ENCODE data around the gene KLF11. TPM values are rescaled to one million over a fixed set of nuclear protein-coding genes. Genes with fewer than 3 reads are reported as not detected.

KLF11 gene
- total RNA-seq = 10 to 100 TPM; 18.8 to 30.6 TPM

DNA sequence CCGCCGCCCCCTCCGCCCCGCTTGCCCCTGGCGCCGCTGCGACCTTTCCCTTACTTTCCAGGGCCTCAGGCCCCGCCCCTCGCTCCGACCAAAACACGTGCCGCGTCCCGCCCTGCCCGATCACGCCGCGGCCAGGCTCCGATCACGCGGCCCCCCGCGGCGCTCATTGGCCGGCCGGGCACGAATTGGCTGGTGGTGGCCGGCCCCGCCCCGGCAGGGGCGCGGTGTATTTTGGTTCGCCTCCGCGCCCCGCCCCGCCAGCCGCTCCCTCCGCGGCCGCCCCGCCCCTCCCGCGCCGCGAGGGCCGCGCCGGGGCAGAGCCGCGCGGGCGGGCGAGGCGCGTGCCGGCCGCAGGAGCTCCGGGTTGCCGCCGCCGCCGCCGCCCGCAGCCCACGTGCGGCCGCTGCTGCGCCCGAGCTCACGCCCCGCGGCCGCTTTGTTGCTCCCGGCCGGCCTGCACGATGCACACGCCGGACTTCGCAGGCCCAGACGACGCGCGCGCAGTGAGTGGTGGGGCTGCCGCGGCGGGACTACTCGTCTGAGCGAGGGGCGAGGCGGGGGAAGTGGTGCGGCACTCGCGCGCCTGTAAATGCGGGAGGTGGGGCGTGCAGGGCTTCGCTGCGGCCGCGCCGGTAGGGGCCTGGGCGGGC is at the start of gene KLF11:
TSS of gene KLF11 (plus strand) at position 295 of the 650 bp plus-strand sequence. CDS start at position 462, 167 bp downstream.
- Histone ChIP-seq H3K9me3 (no peaks in the 10 kb centered on the region), H3K36me3 (peaks cover 24% of the 10 kb centered on the region), H3K27ac (peak within 1 kb of the TSS; percentile 95 to 99), H3K4me1 (peaks cover 0 to 70% of the 10 kb centered on the region in 2 donors), H3K4me3 (peak within 1 kb of the TSS; percentile 64 to 78), H3K27me3 (no peaks in the 10 kb centered on the region)
- DNase-seq (ENCODE audit: low spot score) = peak; percentile 95
- TF ChIP-seq, protein P1, sequence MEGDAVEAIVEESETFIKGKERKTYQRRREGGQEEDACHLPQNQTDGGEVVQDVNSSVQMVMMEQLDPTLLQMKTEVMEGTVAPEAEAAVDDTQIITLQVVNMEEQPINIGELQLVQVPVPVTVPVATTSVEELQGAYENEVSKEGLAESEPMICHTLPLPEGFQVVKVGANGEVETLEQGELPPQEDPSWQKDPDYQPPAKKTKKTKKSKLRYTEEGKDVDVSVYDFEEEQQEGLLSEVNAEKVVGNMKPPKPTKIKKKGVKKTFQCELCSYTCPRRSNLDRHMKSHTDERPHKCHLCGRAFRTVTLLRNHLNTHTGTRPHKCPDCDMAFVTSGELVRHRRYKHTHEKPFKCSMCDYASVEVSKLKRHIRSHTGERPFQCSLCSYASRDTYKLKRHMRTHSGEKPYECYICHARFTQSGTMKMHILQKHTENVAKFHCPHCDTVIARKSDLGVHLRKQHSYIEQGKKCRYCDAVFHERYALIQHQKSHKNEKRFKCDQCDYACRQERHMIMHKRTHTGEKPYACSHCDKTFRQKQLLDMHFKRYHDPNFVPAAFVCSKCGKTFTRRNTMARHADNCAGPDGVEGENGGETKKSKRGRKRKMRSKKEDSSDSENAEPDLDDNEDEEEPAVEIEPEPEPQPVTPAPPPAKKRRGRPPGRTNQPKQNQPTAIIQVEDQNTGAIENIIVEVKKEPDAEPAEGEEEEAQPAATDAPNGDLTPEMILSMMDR (IDR thresholded peaks at IDR 0.05) = no peak

DNA sequence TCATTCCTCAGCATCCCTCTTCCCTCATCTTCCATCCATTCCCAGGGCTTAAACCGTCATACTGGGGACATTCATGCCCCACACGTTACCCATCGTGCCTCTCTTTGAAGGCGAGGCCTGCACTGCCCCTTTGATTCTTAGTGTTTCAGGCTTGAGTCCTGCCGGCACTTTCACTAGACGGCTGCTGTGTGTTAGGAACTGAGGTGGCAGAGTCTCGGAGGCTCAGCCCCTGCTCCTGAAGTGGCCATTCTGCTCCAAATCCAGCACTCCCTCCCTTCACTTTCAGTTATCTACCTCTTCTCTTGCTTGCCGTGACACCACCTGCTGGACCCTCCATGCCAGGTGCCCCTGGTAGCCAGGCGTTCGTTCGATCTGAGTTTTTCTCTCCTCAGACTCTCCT is 48.9 kb upstream of the KLF11 start:
- H3K4me3 ChIP-seq = no peak overlapping the region

DNA sequence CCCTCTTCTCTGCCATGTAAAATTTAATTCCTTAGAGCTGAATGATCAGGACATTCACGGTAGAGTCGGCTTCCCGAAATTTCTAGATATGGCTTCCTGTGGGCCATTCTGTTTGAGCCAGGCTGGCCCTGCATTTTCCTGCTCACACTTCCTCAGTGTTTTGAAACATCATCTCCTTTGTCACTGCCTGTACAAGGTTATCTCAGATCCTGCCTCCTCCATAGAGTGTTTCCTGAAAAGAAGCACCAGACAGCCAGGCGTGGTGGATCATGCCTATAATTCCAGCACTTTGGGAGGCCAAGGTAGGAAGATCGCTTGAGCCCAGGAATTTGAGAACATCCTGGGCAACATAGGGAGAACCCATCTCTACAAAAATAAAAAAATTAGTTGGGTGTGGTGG is 48.3 kb upstream of the KLF11 start:
- Histone ChIP-seq H3K27me3 (no peaks in the 10 kb centered on the region), H3K36me3 (no peaks in the 10 kb centered on the region), H3K9me3 (no peaks in the 10 kb centered on the region), H3K27ac (peak overlapping the region; percentile 61 to 86), H3K4me3 (no peak overlapping the region), H3K4me1 (peaks cover 0 to 81% of the 10 kb centered on the region in 2 donors)
- TF ChIP-seq, protein P1 (IDR thresholded peaks at IDR 0.05) = no peak
- DNase-seq (ENCODE audit: low spot score) = no peak

More for the DNA sequence above, 48.9 kb upstream of the KLF11 start:
- no peaks in the 10 kb centered on the region for H3K27me3 ChIP-seq
- DNase-seq (ENCODE audit: low spot score) = no peak
- TF ChIP-seq, protein P1 (IDR thresholded peaks at IDR 0.05) = no peak
- H3K4me1 ChIP-seq = peaks cover 0 to 81% of the 10 kb centered on the region in 2 donors
- H3K9me3 ChIP-seq = no peaks in the 10 kb centered on the region
- no peaks in the 10 kb centered on the region for H3K36me3 ChIP-seq
- H3K27ac ChIP-seq = peak overlapping the region; percentile 61 to 86

DNA sequence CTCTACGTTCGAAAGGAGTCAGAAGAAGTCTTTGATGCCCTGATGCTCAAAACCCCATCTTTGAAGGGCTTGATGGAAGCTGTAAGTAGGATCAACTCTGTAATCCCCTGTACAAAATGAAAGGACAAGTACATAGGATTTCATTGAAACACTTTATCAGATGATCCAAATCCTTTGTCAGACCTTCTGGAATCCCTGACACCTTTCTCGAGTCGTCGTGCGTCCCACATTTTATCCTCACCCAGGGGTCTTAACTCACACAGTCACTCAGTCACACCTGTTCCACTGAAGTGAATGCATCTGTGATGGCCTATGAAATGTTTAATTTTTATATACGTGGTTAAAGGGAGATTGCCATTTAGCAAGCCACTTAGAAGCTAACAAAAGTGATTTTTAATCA is 47.0 kb upstream of the KLF11 start:
- Histone ChIP-seq H3K4me1 (peaks cover 0 to 68% of the 10 kb centered on the region in 2 donors), H3K27me3 (no peaks in the 10 kb centered on the region), H3K36me3 (no peaks in the 10 kb centered on the region), H3K9me3 (no peaks in the 10 kb centered on the region), H3K4me3 (no peak overlapping the region), H3K27ac (peak overlapping the region; percentile 61 to 86)
- TF ChIP-seq, protein P1 (IDR thresholded peaks at IDR 0.05) = no peak
- DNase-seq (ENCODE audit: low spot score) = no peak

DNA sequence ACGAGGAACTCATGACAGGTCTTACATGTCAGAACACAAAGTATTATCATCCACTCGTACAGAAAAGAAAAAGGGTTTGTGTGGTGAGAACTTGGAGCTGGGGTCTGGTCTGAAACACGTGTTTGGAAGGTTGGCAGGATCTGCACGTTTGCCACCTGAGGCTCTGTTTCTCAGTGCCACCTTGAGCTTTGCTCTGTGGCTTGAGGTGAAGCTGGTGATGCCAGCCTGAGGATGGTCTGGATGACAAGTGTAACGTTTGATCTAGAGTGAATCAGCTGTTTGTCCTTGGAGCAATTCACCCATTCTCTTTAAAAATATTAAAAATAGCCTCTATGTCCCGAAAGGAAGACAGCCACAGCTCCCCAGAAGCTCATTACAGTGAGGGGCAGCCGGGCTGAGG is 45.4 kb upstream of the KLF11 start:
- no peak for DNase-seq (ENCODE audit: low spot score)
- H3K27me3 ChIP-seq = no peaks in the 10 kb centered on the region
- TF ChIP-seq, protein P1 (IDR thresholded peaks at IDR 0.05) = no peak
- H3K27ac ChIP-seq = peak overlapping the region; percentile 61 to 86
- H3K9me3 ChIP-seq = no peaks in the 10 kb centered on the region
- no peaks in the 10 kb centered on the region for H3K36me3 ChIP-seq
- H3K4me1 ChIP-seq = peaks cover 0 to 54% of the 10 kb centered on the region in 2 donors
- H3K4me3 ChIP-seq = no peak overlapping the region
